Peyer's patch (tissue), 4 donors: ENCODE measurements around the gene MAN1A2.
"Not testable (repeated sequence)": the region's sequence is repeated elsewhere in the genome, so short reads cannot be mapped to it uniquely, and the experiment has no call there.

Experiments used
- POLR2A ChIP-seq, 2 donors: fragments of 450-650 bp; IDR thresholded peaks; one replicate each; pipeline ENCODE4 v1.5.1; 2017; ENCODE audit warnings: antibody characterized with exemption in 2 of 2, mild to moderate bottlenecking in 2 of 2, moderate library complexity in 2 of 2
- TF ChIP-seq, protein P1 (sequence below), 6 experiments: fragments of 450-650 bp in 4 of 6; fragments of 200-600 bp in 2 of 6; sonication (generic) in 1 of 6; IDR thresholded peaks; one replicate each; pipeline ENCODE4 v1.5.1; 2017 to 2019; ENCODE audit warnings: antibody characterized with exemption in 6 of 6, mild to moderate bottlenecking in 3 of 6, moderate library complexity in 1 of 6

- TF ChIP-seq, protein P1, sequence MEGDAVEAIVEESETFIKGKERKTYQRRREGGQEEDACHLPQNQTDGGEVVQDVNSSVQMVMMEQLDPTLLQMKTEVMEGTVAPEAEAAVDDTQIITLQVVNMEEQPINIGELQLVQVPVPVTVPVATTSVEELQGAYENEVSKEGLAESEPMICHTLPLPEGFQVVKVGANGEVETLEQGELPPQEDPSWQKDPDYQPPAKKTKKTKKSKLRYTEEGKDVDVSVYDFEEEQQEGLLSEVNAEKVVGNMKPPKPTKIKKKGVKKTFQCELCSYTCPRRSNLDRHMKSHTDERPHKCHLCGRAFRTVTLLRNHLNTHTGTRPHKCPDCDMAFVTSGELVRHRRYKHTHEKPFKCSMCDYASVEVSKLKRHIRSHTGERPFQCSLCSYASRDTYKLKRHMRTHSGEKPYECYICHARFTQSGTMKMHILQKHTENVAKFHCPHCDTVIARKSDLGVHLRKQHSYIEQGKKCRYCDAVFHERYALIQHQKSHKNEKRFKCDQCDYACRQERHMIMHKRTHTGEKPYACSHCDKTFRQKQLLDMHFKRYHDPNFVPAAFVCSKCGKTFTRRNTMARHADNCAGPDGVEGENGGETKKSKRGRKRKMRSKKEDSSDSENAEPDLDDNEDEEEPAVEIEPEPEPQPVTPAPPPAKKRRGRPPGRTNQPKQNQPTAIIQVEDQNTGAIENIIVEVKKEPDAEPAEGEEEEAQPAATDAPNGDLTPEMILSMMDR (IDR thresholded peaks at IDR 0.05), result not testable (repeated sequence)
- not testable (repeated sequence) for TF ChIP-seq POLR2A (IDR thresholded peaks at IDR 0.05)
These were observed 108.2 kb downstream of the MAN1A2 start for GRCh38 chr1:117475495-117475894.
